HG02759 (cell line): ENCODE measurements around the gene QRICH2.
"Not testable (repeated sequence)": the region's sequence is repeated elsewhere in the genome, so short reads cannot be mapped to it uniquely, and the experiment has no call there.

Source experiments
- ATAC-seq: cut with Tn5 transposase; IDR thresholded peaks from one replicate; pipeline ENCODE4 v1.9.1; 2021; ENCODE audit warnings: mild to moderate bottlenecking, moderate library complexity; ENCODE audit not compliant: unreplicated experiment

Gene QRICH2

GRCh38 chr17:76327696-76328095 is 19.6 kb upstream of the QRICH2 start:
- no peak for ATAC-seq

GRCh38 chr17:76326306-76326705 is 18.2 kb upstream of the QRICH2 start:
- ATAC-seq = no peak

GRCh38 chr17:76318586-76318985 is 10.5 kb upstream of the QRICH2 start:
- ATAC-seq = no peak

- ATAC-seq = no peak
These were observed 9.5 kb upstream of the QRICH2 start for GRCh38 chr17:76317535-76317934.

- no peak for ATAC-seq
These were observed 6.5 kb upstream of the QRICH2 start for GRCh38 chr17:76314392-76315227.

GRCh38 chr17:76312735-76313134 is 4.7 kb upstream of the QRICH2 start:
- no peak for ATAC-seq

GRCh38 chr17:76309461-76309860 is 1.4 kb upstream of the QRICH2 start:
- ATAC-seq = no peak

GRCh38 chr17:76307299-76307965 is 644 bp downstream of the QRICH2 start:
- no peak for ATAC-seq

GRCh38 chr17:76305135-76305454 is 3.0 kb downstream of the QRICH2 start:
- not testable (repeated sequence) for ATAC-seq

GRCh38 chr17:76304226-76305134 is 3.6 kb downstream of the QRICH2 start:
- no peak for ATAC-seq

GRCh38 chr17:76297436-76297835 is 10.6 kb downstream of the QRICH2 start:
- ATAC-seq = no peak

GRCh38 chr17:76296889-76297288 is 11.2 kb downstream of the QRICH2 start:
- no peak for ATAC-seq

- ATAC-seq = no peak
These were observed 11.9 kb downstream of the QRICH2 start for GRCh38 chr17:76296186-76296585.

GRCh38 chr17:76293106-76293505 is 15.0 kb downstream of the QRICH2 start:
- ATAC-seq = no peak

- no peak for ATAC-seq
These were observed 15.5 kb downstream of the QRICH2 start for GRCh38 chr17:76292567-76292966.

- no peak for ATAC-seq
These were observed 26.3 kb downstream of the QRICH2 start for GRCh38 chr17:76281573-76282371.

GRCh38 chr17:76280650-76281049 is 27.4 kb downstream of the QRICH2 start:
- ATAC-seq = no peak

GRCh38 chr17:76279742-76280287 is 28.3 kb downstream of the QRICH2 start:
- ATAC-seq = no peak

- ATAC-seq = no peak
These were observed 28.9 kb downstream of the QRICH2 start for GRCh38 chr17:76278952-76279741.
